Osteocyte (in vitro differentiated cells): ENCODE results near the gene NRXN3. TPM values are rescaled to one million over a fixed set of nuclear protein-coding genes. Genes with fewer than 3 reads are reported as not detected.

Experiments used
- DNase-seq: peaks from one replicate; pipeline ENCODE4 v3.0.0; 2021; ENCODE audit warnings: mixed read lengths; ENCODE audit not compliant: unreplicated experiment; ENCODE audit errors: extremely low spot score
- H3K27ac Mint-ChIP-seq: one replicate; pipeline ENCODE4 v1.8.0; 2021; ENCODE audit warnings: mild to moderate bottlenecking, mixed read lengths; ENCODE audit not compliant: unreplicated experiment
- H3K27me3 Mint-ChIP-seq: one replicate; pipeline ENCODE4 v1.8.0; 2021; ENCODE audit warnings: mixed read lengths; ENCODE audit not compliant: unreplicated experiment
- H3K36me3 Mint-ChIP-seq: one replicate; pipeline ENCODE4 v1.8.0; 2021; ENCODE audit warnings: mixed read lengths; ENCODE audit not compliant: unreplicated experiment
- H3K4me1 Mint-ChIP-seq: one replicate; pipeline ENCODE4 v1.8.0; 2021; ENCODE audit warnings: mixed read lengths; ENCODE audit not compliant: unreplicated experiment
- H3K4me3 Mint-ChIP-seq: one replicate; pipeline ENCODE4 v1.8.0; 2021; ENCODE audit warnings: mild to moderate bottlenecking, moderate library complexity, mixed read lengths; ENCODE audit not compliant: unreplicated experiment
- H3K9me3 Mint-ChIP-seq: one replicate; pipeline ENCODE4 v1.8.0; 2021; ENCODE audit warnings: mixed read lengths; ENCODE audit not compliant: unreplicated experiment
- CTCF ChIP-seq: fragments of 200-600 bp; sonication (generic); IDR thresholded peaks from 2 replicates; pipeline ENCODE4 v1.5.0; 2021; ENCODE audit warnings: antibody characterized with exemption, mild to moderate bottlenecking, moderate library complexity
- total RNA-seq: library from RNA; stranded (reverse); gene quantifications from 2 replicates; pipeline ENCODE4 v1.2.1, GENCODE V29; 2021

The NRXN3 gene
- total RNA-seq, 1 donor from 2014 or later, result 26.5 TPM

- no peaks in the 10 kb centered on the region for H3K9me3 Mint-ChIP-seq
- DNase-seq, result no peak
- no peak overlapping the region for H3K4me3 Mint-ChIP-seq
- TF ChIP-seq CTCF, result no peak
- H3K36me3 Mint-ChIP-seq, result no peaks in the 10 kb centered on the region
- H3K27me3 Mint-ChIP-seq, result no peaks in the 10 kb centered on the region
- H3K4me1 Mint-ChIP-seq, result peaks cover 19% of the 10 kb centered on the region
- H3K27ac Mint-ChIP-seq, result no peak overlapping the region
Observed at GRCh38 chr14:79370969-79371368, 1200.8 kb downstream of the NRXN3 start.

GRCh38 chr14:79373451-79373850, 1203.3 kb downstream of the NRXN3 start:
- Mint-ChIP-seq H3K9me3 (no peaks in the 10 kb centered on the region), H3K36me3 (no peaks in the 10 kb centered on the region), H3K27me3 (no peaks in the 10 kb centered on the region), H3K4me3 (no peak overlapping the region), H3K4me1 (peaks cover 19% of the 10 kb centered on the region), H3K27ac (no peak overlapping the region)
- no peak for DNase-seq
- TF ChIP-seq CTCF, result no peak

GRCh38 chr14:79375356-79375755, 1205.2 kb downstream of the NRXN3 start:
- H3K27ac Mint-ChIP-seq, result no peak overlapping the region

GRCh38 chr14:79376557-79376956, 1206.4 kb downstream of the NRXN3 start:
- no peaks in the 10 kb centered on the region for H3K9me3 Mint-ChIP-seq
- TF ChIP-seq CTCF, result no peak

More at GRCh38 chr14:79375356-79375755, 1205.2 kb downstream of the NRXN3 start:
- TF ChIP-seq CTCF, result no peak
- Mint-ChIP-seq H3K4me3 (peak overlapping the region; percentile 4), H3K36me3 (no peaks in the 10 kb centered on the region), H3K27me3 (no peaks in the 10 kb centered on the region), H3K9me3 (no peaks in the 10 kb centered on the region), H3K4me1 (peaks cover 6% of the 10 kb centered on the region)
- no peak for DNase-seq

GRCh38 chr14:79378020-79378419, 1207.8 kb downstream of the NRXN3 start:
- H3K27ac Mint-ChIP-seq, result no peak overlapping the region

More at GRCh38 chr14:79376557-79376956, 1206.4 kb downstream of the NRXN3 start:
- no peak overlapping the region for H3K27ac Mint-ChIP-seq
- DNase-seq, result no peak
- no peaks in the 10 kb centered on the region for H3K36me3 Mint-ChIP-seq
- peaks cover 6% of the 10 kb centered on the region for H3K4me1 Mint-ChIP-seq
- H3K4me3 Mint-ChIP-seq, result no peak overlapping the region
- H3K27me3 Mint-ChIP-seq, result no peaks in the 10 kb centered on the region

More at GRCh38 chr14:79378020-79378419, 1207.8 kb downstream of the NRXN3 start:
- no peaks in the 10 kb centered on the region for H3K36me3 Mint-ChIP-seq
- H3K27me3 Mint-ChIP-seq, result no peaks in the 10 kb centered on the region
- TF ChIP-seq CTCF, result no peak
- DNase-seq, result no peak
- H3K9me3 Mint-ChIP-seq, result no peaks in the 10 kb centered on the region
- no peak overlapping the region for H3K4me3 Mint-ChIP-seq
- H3K4me1 Mint-ChIP-seq, result peaks cover 6% of the 10 kb centered on the region
